Epithelial cell of esophagus (primary cell): ENCODE data around the gene CYP4B1.
A peak's percentile ranks its signal among the peaks of the same experiment; 100 is the strongest.
"Not testable (repeated sequence)": the region's sequence is repeated elsewhere in the genome, so short reads cannot be mapped to it uniquely, and the experiment has no call there.

Source experiments
- DNase-seq: peaks from one replicate; pipeline ENCODE4 v3.0.0; 2010; ENCODE audit warnings: low read depth
- H3K4me3 ChIP-seq: 2 replicates; pipeline ENCODE4 v1.5.1; 2011; ENCODE audit warnings: mild to moderate bottlenecking, low read length, control low read depth
- CTCF ChIP-seq: IDR thresholded peaks from 2 replicates; pipeline ENCODE4 v1.5.1; 2011; ENCODE audit warnings: low read depth, mild to moderate bottlenecking, low read length, control low read depth, inconsistent platforms; ENCODE audit not compliant: insufficient read depth; ENCODE audit errors: missing control alignments

The CYP4B1 gene

GRCh38 chr1:46769028-46769740, 29.7 kb upstream of the CYP4B1 start:
- no peak for DNase-seq
- TF ChIP-seq CTCF, result no peak
- H3K4me3 ChIP-seq, result no peak overlapping the region

- no peak overlapping the region for H3K4me3 ChIP-seq
- no peak for TF ChIP-seq CTCF
- DNase-seq, result no peak
Observed at GRCh38 chr1:46770541-46770940, 28.3 kb upstream of the CYP4B1 start.

GRCh38 chr1:46772571-46772970, 26.3 kb upstream of the CYP4B1 start:
- no peak for DNase-seq
- no peak for TF ChIP-seq CTCF
- H3K4me3 ChIP-seq, result no peak overlapping the region

- no peak for DNase-seq
- no peak overlapping the region for H3K4me3 ChIP-seq
- no peak for TF ChIP-seq CTCF
Observed at GRCh38 chr1:46774297-46774696, 24.5 kb upstream of the CYP4B1 start.

GRCh38 chr1:46778456-46778855, 20.4 kb upstream of the CYP4B1 start:
- not testable (repeated sequence) for H3K4me3 ChIP-seq, DNase-seq

- no peak for TF ChIP-seq CTCF
- no peak for DNase-seq
- no peak overlapping the region for H3K4me3 ChIP-seq
Observed at GRCh38 chr1:46784666-46785065, 14.2 kb upstream of the CYP4B1 start.

- peak; percentile 85 for DNase-seq
- H3K4me3 ChIP-seq, result not testable (repeated sequence)
Observed at GRCh38 chr1:46788634-46789033, 10.2 kb upstream of the CYP4B1 start.

- H3K4me3 ChIP-seq, result no peak overlapping the region
- no peak for TF ChIP-seq CTCF
- no peak for DNase-seq
Observed at GRCh38 chr1:46790446-46791101, 8.3 kb upstream of the CYP4B1 start.
